Activated CD8-positive, alpha-beta memory T cell treated with anti-CD3 and anti-CD28 coated beads, Interleukin-2, amount 10 ng/mL, durations not matched to agents 7 days and 5 days (primary cell): ENCODE measurements around the gene ATXN10. TPM values are rescaled to one million over a fixed set of nuclear protein-coding genes. Genes with fewer than 3 reads are reported as not detected.

Experiments used
- ATAC-seq: fragments of 150-1000 bp; cut with Tn5 transposase; one replicate; pipeline ENCODE4 v1.10.0; 2021; ENCODE audit warnings: moderate library complexity
- CTCF ChIA-PET: fragments of 350-600 bp; sonication (Branson Sonifier 250); formaldehyde crosslinking; loops from one replicate; lab custom pipeline; 2021; ENCODE audit warnings: antibody characterized with exemption; lab: Charles Lee
- DNase-seq: peaks from one replicate; pipeline ENCODE4 v3.0.0-alpha.2; 2020
- H3K27ac Mint-ChIP-seq: one replicate; pipeline ENCODE4 v1.8.0; 2021; ENCODE audit warnings: mild to moderate bottlenecking, mixed read lengths
- H3K27me3 Mint-ChIP-seq: one replicate; pipeline ENCODE4 v1.8.0; 2021; ENCODE audit warnings: mixed read lengths
- H3K36me3 Mint-ChIP-seq: one replicate; pipeline ENCODE4 v1.8.0; 2021; ENCODE audit warnings: mild to moderate bottlenecking, mixed read lengths
- H3K4me1 Mint-ChIP-seq: one replicate; pipeline ENCODE4 v1.8.0; 2021; ENCODE audit warnings: mixed read lengths
- H3K4me3 Mint-ChIP-seq: one replicate; pipeline ENCODE4 v1.8.0; 2021; ENCODE audit warnings: mild to moderate bottlenecking, moderate library complexity, mixed read lengths
- H3K9me3 Mint-ChIP-seq: one replicate; pipeline ENCODE4 v1.8.0; 2022; ENCODE audit warnings: low read depth, mixed read lengths
- total RNA-seq, 2 experiments: library from RNA; stranded (reverse); gene quantifications; one replicate each; pipeline ENCODE4 v1.2.3, GENCODE V29; 2021

The ATXN10 gene
- total RNA-seq, 2 experiments from 2014 or later: 93.6 to 112 TPM

GRCh38 chr22:45866126-45866645, 194.6 kb downstream of the ATXN10 start:
- Mint-ChIP-seq H3K27me3 (peaks cover 57% of the 10 kb centered on the region), H3K27ac (no peak overlapping the region), H3K4me3 (no peak overlapping the region), H3K9me3 (no peaks in the 10 kb centered on the region), H3K36me3 (no peaks in the 10 kb centered on the region), H3K4me1 (peaks cover 2% of the 10 kb centered on the region)
- ATAC-seq: no peak
- DNase-seq: no peak
- CTCF ChIA-PET: interaction anchor here (1.6 kb wide), 1 partner anchor 15 kb away, joined by 3 read pairs; no protein-coding TSS in a partner anchor

- CTCF ChIA-PET: interaction anchor here (1.6 kb wide), 1 partner anchor 15 kb away, joined by 3 read pairs; no protein-coding TSS in a partner anchor
- Mint-ChIP-seq H3K4me1 (peaks cover 2% of the 10 kb centered on the region), H3K4me3 (no peak overlapping the region), H3K27ac (no peak overlapping the region), H3K27me3 (peaks cover 57% of the 10 kb centered on the region), H3K9me3 (no peaks in the 10 kb centered on the region), H3K36me3 (no peaks in the 10 kb centered on the region)
- DNase-seq: no peak
- no peak for ATAC-seq
Measured at GRCh38 chr22:45866646-45867117, 195.0 kb downstream of the ATXN10 start.

GRCh38 chr22:45867118-45867905, 195.7 kb downstream of the ATXN10 start:
- Mint-ChIP-seq H3K27ac (no peak overlapping the region), H3K9me3 (no peaks in the 10 kb centered on the region), H3K4me3 (no peak overlapping the region), H3K27me3 (peaks cover 59% of the 10 kb centered on the region), H3K4me1 (peaks cover 2% of the 10 kb centered on the region), H3K36me3 (no peaks in the 10 kb centered on the region)
- DNase-seq (no peak), ATAC-seq (no peak)
- CTCF ChIA-PET: no interaction called here

GRCh38 chr22:45867906-45868555, 196.4 kb downstream of the ATXN10 start:
- Mint-ChIP-seq H3K27me3 (peaks cover 62% of the 10 kb centered on the region), H3K9me3 (no peaks in the 10 kb centered on the region), H3K4me3 (no peak overlapping the region), H3K36me3 (no peaks in the 10 kb centered on the region), H3K27ac (no peak overlapping the region), H3K4me1 (peaks cover 2% of the 10 kb centered on the region)
- DNase-seq: no peak
- CTCF ChIA-PET: no interaction called here
- ATAC-seq: no peak

- Mint-ChIP-seq H3K27me3 (peaks cover 63% of the 10 kb centered on the region), H3K36me3 (no peaks in the 10 kb centered on the region), H3K9me3 (no peaks in the 10 kb centered on the region), H3K4me1 (peaks cover 2% of the 10 kb centered on the region), H3K27ac (no peak overlapping the region), H3K4me3 (no peak overlapping the region)
- ATAC-seq (no peak), DNase-seq (peak; percentile 36)
- CTCF ChIA-PET: no interaction called here
Measured at GRCh38 chr22:45868571-45869339, 197.1 kb downstream of the ATXN10 start.

DNA sequence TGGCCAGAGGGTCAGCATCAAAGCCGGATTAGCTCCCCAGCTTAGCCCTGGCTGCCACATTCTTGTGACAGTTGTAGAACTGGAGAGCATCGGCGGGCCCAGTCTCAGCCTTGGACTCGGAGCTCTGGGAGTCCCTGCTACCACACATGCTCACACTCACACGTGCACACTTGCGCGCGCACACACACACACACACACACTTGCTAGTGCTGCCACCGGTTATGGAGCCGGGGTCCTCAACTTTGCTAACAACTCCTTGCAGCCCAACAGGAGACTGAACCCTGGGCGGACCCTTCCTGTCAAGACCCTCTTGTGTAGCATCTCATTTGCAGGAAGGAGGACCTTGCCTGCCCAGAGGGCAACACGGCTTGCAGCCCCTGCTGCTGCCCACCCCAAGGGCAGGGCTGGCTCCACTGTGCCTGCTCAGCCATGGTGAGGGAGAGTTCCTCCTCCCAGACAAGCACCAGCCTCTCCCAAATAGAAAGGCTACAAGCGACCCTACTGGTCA, 197.8 kb downstream of the ATXN10 start:
- Mint-ChIP-seq H3K4me1 (no peaks in the 10 kb centered on the region), H3K27ac (no peak overlapping the region), H3K9me3 (no peaks in the 10 kb centered on the region), H3K27me3 (peaks cover 63% of the 10 kb centered on the region), H3K4me3 (no peak overlapping the region), H3K36me3 (no peaks in the 10 kb centered on the region)
- peak; percentile 15 for DNase-seq
- no peak for ATAC-seq
- CTCF ChIA-PET: no interaction called here

DNA sequence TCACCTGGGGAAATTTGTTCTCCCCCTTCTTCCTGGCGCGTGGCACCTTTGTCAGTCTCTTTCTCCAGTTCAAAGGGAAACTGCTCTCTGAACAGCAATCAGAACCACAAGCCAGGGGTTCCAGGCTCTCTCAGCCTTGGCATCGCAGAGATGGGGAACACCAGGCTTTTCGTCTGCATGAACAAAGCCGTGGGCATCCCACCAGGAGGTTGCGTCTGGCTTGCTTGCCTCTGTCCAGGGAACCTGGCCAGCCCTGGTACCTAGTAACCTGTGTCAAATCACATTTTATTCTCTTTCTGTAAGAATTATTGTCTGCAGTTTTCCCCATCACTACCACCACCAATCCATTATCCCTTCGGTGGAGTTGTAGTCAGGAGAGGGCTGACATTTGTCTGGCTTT, 198.4 kb downstream of the ATXN10 start:
- CTCF ChIA-PET: no interaction called here
- Mint-ChIP-seq H3K27me3 (peaks cover 60% of the 10 kb centered on the region), H3K9me3 (no peaks in the 10 kb centered on the region), H3K27ac (no peak overlapping the region), H3K4me1 (no peaks in the 10 kb centered on the region), H3K4me3 (no peak overlapping the region), H3K36me3 (no peaks in the 10 kb centered on the region)
- ATAC-seq (no peak), DNase-seq (peak; percentile 22)

- CTCF ChIA-PET: interaction anchor here (3.4 kb wide), 1 partner anchor 8 kb away, joined by 12 read pairs; no protein-coding TSS in a partner anchor
- no peaks in the 10 kb centered on the region for H3K36me3 Mint-ChIP-seq
- H3K4me1 Mint-ChIP-seq: no peaks in the 10 kb centered on the region
- no peak overlapping the region for H3K27ac Mint-ChIP-seq
- H3K9me3 Mint-ChIP-seq: no peaks in the 10 kb centered on the region
- peaks cover 55% of the 10 kb centered on the region for H3K27me3 Mint-ChIP-seq
- H3K4me3 Mint-ChIP-seq: no peak overlapping the region
- no peak for DNase-seq
- no peak for ATAC-seq
Measured at GRCh38 chr22:45871721-45872120, 200.1 kb downstream of the ATXN10 start.

- CTCF ChIA-PET: interaction anchor here (1.0 to 3.4 kb wide), 2 partner anchors 9 to 295 kb away, joined by 3 to 12 read pairs; no protein-coding TSS in a partner anchor
- ATAC-seq (no peak), DNase-seq (no peak)
- Mint-ChIP-seq H3K27ac (no peak overlapping the region), H3K36me3 (no peaks in the 10 kb centered on the region), H3K4me3 (no peak overlapping the region), H3K9me3 (no peaks in the 10 kb centered on the region), H3K27me3 (peaks cover 62% of the 10 kb centered on the region), H3K4me1 (no peaks in the 10 kb centered on the region)
Measured at GRCh38 chr22:45872659-45873263, 201.1 kb downstream of the ATXN10 start.

GRCh38 chr22:45876136-45877035, 204.8 kb downstream of the ATXN10 start:
- CTCF ChIA-PET: no interaction called here
- ATAC-seq (no peak), DNase-seq (no peak)
- H3K4me1 Mint-ChIP-seq: no peaks in the 10 kb centered on the region
- H3K36me3 Mint-ChIP-seq: no peaks in the 10 kb centered on the region
- no peak overlapping the region for H3K4me3 Mint-ChIP-seq
- H3K27ac Mint-ChIP-seq: no peak overlapping the region
- H3K9me3 Mint-ChIP-seq: no peaks in the 10 kb centered on the region
- peaks cover 71% of the 10 kb centered on the region for H3K27me3 Mint-ChIP-seq

DNA sequence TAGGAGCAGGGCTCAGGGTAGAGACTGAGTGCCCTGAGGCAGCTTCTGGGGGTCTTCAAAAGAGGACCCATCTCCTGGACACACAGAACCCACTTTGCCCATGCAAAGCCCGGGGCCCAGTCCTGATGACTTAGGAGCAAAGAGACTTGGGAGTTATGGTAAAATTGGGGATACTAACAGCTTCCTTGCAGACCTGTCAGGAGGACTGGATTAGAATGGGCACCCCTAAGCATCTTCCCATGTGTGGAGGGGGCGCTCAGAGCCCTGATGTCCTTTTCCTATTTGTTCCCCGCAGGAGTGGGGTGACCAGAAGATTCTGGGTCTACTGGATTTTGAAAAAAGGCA, 205.4 kb downstream of the ATXN10 start:
- H3K27ac Mint-ChIP-seq: no peak overlapping the region

GRCh38 chr22:45877651-45878050, 206.0 kb downstream of the ATXN10 start:
- CTCF ChIA-PET: interaction anchor here (0.8 kb wide), 1 partner anchor 82 kb away, joined by 4 read pairs; no protein-coding TSS in a partner anchor
- ATAC-seq: no peak
- Mint-ChIP-seq H3K4me3 (no peak overlapping the region), H3K4me1 (no peaks in the 10 kb centered on the region), H3K27me3 (peaks cover 72% of the 10 kb centered on the region), H3K9me3 (no peaks in the 10 kb centered on the region), H3K36me3 (no peaks in the 10 kb centered on the region), H3K27ac (no peak overlapping the region)
- DNase-seq: no peak

More for the DNA sequence above, 205.4 kb downstream of the ATXN10 start:
- DNase-seq: no peak
- no peaks in the 10 kb centered on the region for H3K9me3 Mint-ChIP-seq
- CTCF ChIA-PET: interaction anchor here (0.8 kb wide), 1 partner anchor 82 kb away, joined by 4 read pairs; no protein-coding TSS in a partner anchor
- no peaks in the 10 kb centered on the region for H3K4me1 Mint-ChIP-seq
- ATAC-seq: no peak
- H3K27me3 Mint-ChIP-seq: peaks cover 77% of the 10 kb centered on the region
- no peak overlapping the region for H3K4me3 Mint-ChIP-seq
- no peaks in the 10 kb centered on the region for H3K36me3 Mint-ChIP-seq
